ENCODE measurements around the gene CFLAR. TPM values are rescaled to one million over a fixed set of nuclear protein-coding genes. Genes with fewer than 3 reads are reported as not detected.
"Not testable (repeated sequence)": the region's sequence is repeated elsewhere in the genome, so short reads cannot be mapped to it uniquely, and the experiment has no call there.

Gene CFLAR
- total RNA-seq, 1 donor from 2014 or later: 144 TPM

DNA sequence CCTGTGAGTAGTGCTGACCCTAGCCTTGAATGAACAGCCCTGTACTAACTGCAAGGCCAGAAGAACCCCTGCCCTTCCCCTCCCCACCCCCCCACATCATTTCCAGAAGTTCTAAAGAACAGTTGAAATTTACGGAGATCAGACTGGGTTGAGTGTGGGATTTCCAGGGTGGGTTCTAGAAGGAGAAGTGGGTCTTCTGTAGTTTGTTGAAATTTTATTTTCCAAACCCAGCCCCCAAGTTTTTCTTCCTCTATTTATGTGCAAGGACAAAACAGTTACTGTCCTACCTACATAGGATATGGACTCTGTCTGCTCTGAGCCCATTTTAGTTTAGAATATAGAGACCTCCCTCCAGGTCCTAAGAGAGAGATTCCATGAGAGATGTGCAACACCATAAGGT, 40.7 kb downstream of the CFLAR start:
- H3K27me3 ChIP-seq: no peaks in the 10 kb centered on the region
- H3K36me3 ChIP-seq: peaks cover 7 to 75% of the 10 kb centered on the region in 2 donors
- H3K27ac ChIP-seq: peak overlapping the region; percentile 65
- no peaks in the 10 kb centered on the region for H3K9me3 ChIP-seq
- TF ChIP-seq, protein P1, sequence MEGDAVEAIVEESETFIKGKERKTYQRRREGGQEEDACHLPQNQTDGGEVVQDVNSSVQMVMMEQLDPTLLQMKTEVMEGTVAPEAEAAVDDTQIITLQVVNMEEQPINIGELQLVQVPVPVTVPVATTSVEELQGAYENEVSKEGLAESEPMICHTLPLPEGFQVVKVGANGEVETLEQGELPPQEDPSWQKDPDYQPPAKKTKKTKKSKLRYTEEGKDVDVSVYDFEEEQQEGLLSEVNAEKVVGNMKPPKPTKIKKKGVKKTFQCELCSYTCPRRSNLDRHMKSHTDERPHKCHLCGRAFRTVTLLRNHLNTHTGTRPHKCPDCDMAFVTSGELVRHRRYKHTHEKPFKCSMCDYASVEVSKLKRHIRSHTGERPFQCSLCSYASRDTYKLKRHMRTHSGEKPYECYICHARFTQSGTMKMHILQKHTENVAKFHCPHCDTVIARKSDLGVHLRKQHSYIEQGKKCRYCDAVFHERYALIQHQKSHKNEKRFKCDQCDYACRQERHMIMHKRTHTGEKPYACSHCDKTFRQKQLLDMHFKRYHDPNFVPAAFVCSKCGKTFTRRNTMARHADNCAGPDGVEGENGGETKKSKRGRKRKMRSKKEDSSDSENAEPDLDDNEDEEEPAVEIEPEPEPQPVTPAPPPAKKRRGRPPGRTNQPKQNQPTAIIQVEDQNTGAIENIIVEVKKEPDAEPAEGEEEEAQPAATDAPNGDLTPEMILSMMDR (IDR thresholded peaks at IDR 0.05): no peak
- TF ChIP-seq POLR2A (IDR thresholded peaks at IDR 0.05): no peak
- no peak for TF ChIP-seq POLR2AphosphoS5 (IDR thresholded peaks at IDR 0.05; ENCODE audit: insufficient read depth in 1 of 2, low read depth in 1 of 2)
- H3K4me3 ChIP-seq: no peak overlapping the region
- intact Hi-C loops (cut with DNase I): no loop called here
- peaks cover 18% of the 10 kb centered on the region for H3K4me1 ChIP-seq
- DNase-seq (ENCODE audit: extremely low spot score in 2 of 2): peak in 1 of 2 donors; percentile 6

DNA sequence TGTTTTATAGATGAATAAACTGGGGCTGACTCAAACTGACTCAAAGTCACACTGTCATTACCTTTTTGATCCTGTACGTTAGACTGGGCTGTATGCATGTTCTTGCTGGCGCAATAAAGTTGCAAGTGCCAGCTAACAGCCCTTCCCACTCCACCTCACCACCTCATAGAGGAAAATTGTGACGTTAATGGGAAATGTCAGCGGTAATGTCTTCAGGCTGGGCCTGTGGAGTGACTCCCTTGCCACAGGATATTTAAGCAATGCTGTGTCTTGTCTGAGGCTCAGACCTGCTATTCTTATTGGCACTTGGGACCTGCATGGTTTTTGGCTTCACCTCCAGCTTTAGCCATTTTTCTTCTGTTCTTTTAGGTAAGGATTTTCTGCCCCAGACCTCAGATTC, 41.7 kb downstream of the CFLAR start:
- no peaks in the 10 kb centered on the region for H3K9me3 ChIP-seq
- intact Hi-C loops (cut with DNase I): no loop called here
- H3K27me3 ChIP-seq: no peaks in the 10 kb centered on the region
- peaks cover 13% of the 10 kb centered on the region for H3K4me1 ChIP-seq
- H3K4me3 ChIP-seq: no peak overlapping the region
- TF ChIP-seq POLR2AphosphoS5 (IDR thresholded peaks at IDR 0.05; ENCODE audit: insufficient read depth in 1 of 2, low read depth in 1 of 2): no peak
- peaks cover 7 to 81% of the 10 kb centered on the region in 2 donors for H3K36me3 ChIP-seq
- peak overlapping the region; percentile 65 for H3K27ac ChIP-seq
- peak in 1 of 2 donors; percentile 81 for DNase-seq (ENCODE audit: extremely low spot score in 2 of 2)

GRCh38 chr2:201158111-201158929, 42.4 kb downstream of the CFLAR start:
- no peaks in the 10 kb centered on the region for H3K9me3 ChIP-seq
- TF ChIP-seq, protein P1 (IDR thresholded peaks at IDR 0.05): peak; percentile 32 to 47 (median 32)
- no peak for TF ChIP-seq POLR2A (IDR thresholded peaks at IDR 0.05)
- TF ChIP-seq POLR2AphosphoS5 (IDR thresholded peaks at IDR 0.05; ENCODE audit: insufficient read depth in 1 of 2, low read depth in 1 of 2): no peak
- peaks cover 7 to 79% of the 10 kb centered on the region in 2 donors for H3K36me3 ChIP-seq
- intact Hi-C loops (cut with DNase I): no loop called here
- H3K27me3 ChIP-seq: no peaks in the 10 kb centered on the region
- peaks cover 13% of the 10 kb centered on the region for H3K4me1 ChIP-seq
- H3K27ac ChIP-seq: peak overlapping the region; percentile 65
- no peak overlapping the region for H3K4me3 ChIP-seq
- DNase-seq (ENCODE audit: extremely low spot score in 2 of 2): peak in 1 of 2 donors; percentile 79

DNA sequence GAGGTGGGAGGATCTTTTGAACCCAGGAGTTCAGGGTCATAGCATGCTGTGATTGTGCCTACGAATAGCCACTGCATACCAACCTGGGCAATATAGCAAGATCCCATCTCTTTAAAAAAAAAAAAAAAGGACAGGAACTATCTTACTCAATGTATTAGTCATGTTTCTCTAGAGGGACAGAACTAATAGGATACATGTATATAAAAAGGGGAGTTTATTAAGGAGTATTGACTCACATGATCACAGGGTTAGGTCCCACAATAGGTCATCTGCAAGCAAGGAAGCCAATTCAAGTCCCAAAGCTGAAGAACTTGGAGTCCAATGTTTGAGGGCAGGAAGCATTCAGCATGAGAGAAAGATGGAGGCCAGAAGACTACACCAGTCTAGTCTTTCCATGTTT, 48.2 kb downstream of the CFLAR start:
- intact Hi-C loops (cut with DNase I): no loop called here
- Histone ChIP-seq H3K9me3 (no peaks in the 10 kb centered on the region), H3K4me3 (no peak overlapping the region), H3K27ac (no peak overlapping the region), H3K27me3 (no peaks in the 10 kb centered on the region), H3K4me1 (no peaks in the 10 kb centered on the region), H3K36me3 (peaks cover 7 to 69% of the 10 kb centered on the region in 2 donors)
- no peak for DNase-seq (ENCODE audit: extremely low spot score in 2 of 2)
- TF ChIP-seq, protein P1 (IDR thresholded peaks at IDR 0.05): no peak
- TF ChIP-seq POLR2A (IDR thresholded peaks at IDR 0.05) (no peak), POLR2AphosphoS5 (IDR thresholded peaks at IDR 0.05; ENCODE audit: insufficient read depth in 1 of 2, low read depth in 1 of 2) (no peak)

GRCh38 chr2:201167546-201167945, 51.6 kb downstream of the CFLAR start:
- no peaks in the 10 kb centered on the region for H3K9me3 ChIP-seq
- H3K27me3 ChIP-seq: no peaks in the 10 kb centered on the region
- no peaks in the 10 kb centered on the region for H3K4me1 ChIP-seq
- H3K27ac ChIP-seq: no peak overlapping the region
- intact Hi-C loops (cut with DNase I): no loop called here
- TF ChIP-seq POLR2A (IDR thresholded peaks at IDR 0.05) (no peak), POLR2AphosphoS5 (IDR thresholded peaks at IDR 0.05; ENCODE audit: insufficient read depth in 1 of 2, low read depth in 1 of 2) (no peak)
- TF ChIP-seq, protein P1 (IDR thresholded peaks at IDR 0.05): no peak
- DNase-seq (ENCODE audit: extremely low spot score in 2 of 2): no peak
- H3K4me3 ChIP-seq: no peak overlapping the region
- H3K36me3 ChIP-seq: peaks cover 0 to 37% of the 10 kb centered on the region in 2 donors

- peaks cover 0 to 29% of the 10 kb centered on the region in 2 donors for H3K36me3 ChIP-seq
- H3K9me3 ChIP-seq; H3K4me1 ChIP-seq; intact Hi-C loops (cut with DNase I); H3K4me3 ChIP-seq; H3K27me3 ChIP-seq; H3K27ac ChIP-seq; DNase-seq (ENCODE audit: extremely low spot score in 2 of 2): not testable (repeated sequence)
Observed at GRCh38 chr2:201168496-201168895, 52.5 kb downstream of the CFLAR start.
